GM12878 (cell line): ENCODE results near the gene MKRN1.

Source experiments
- CREM ChIP-seq: IDR thresholded peaks from 2 replicates; pipeline ENCODE4 v1.6.1; 2014; ENCODE audit warnings: antibody characterized with exemption, low read depth
- EP300 ChIP-seq, 2 experiments: fragments of 150-350 bp in 1 of 2; IDR thresholded peaks; 2 replicates each; pipeline ENCODE4 v1.6.1; 2011 to 2012; ENCODE audit warnings: low read depth in 2 of 2, low read length in 2 of 2, borderline replicate concordance in 1 of 2, improper control_type of control experiment in 1 of 2, inconsistent platforms in 1 of 2; ENCODE audit not compliant: control insufficient read depth in 1 of 2
- FOS ChIP-seq: IDR thresholded peaks from 3 replicates; pipeline ENCODE4 v1.6.1; 2011; ENCODE audit warnings: borderline replicate concordance; ENCODE audit not compliant: insufficient read length; ENCODE audit errors: extremely low read depth
- GATAD2B ChIP-seq: fragments of 450-650 bp; conservative IDR thresholded peaks from 2 replicates; pipeline ENCODE4 v1.6.1; 2017; ENCODE audit warnings: low read depth, mild to moderate bottlenecking, moderate library complexity
- LARP7 ChIP-seq: fragments of 450-650 bp; IDR thresholded peaks from 2 replicates; pipeline ENCODE4 v1.6.1; 2017; ENCODE audit warnings: mild to moderate bottlenecking
- POLR2A ChIP-seq: IDR thresholded peaks from 2 replicates; pipeline ENCODE4 v1.6.1; 2011; ENCODE audit warnings: low read depth, mild to moderate bottlenecking, low read length
- RAD21 ChIP-seq: IDR thresholded peaks from 2 replicates; pipeline ENCODE4 v1.6.1; 2011; ENCODE audit warnings: mild to moderate bottlenecking, low read depth, low read length, moderate library complexity; ENCODE audit not compliant: insufficient read depth

DNA sequence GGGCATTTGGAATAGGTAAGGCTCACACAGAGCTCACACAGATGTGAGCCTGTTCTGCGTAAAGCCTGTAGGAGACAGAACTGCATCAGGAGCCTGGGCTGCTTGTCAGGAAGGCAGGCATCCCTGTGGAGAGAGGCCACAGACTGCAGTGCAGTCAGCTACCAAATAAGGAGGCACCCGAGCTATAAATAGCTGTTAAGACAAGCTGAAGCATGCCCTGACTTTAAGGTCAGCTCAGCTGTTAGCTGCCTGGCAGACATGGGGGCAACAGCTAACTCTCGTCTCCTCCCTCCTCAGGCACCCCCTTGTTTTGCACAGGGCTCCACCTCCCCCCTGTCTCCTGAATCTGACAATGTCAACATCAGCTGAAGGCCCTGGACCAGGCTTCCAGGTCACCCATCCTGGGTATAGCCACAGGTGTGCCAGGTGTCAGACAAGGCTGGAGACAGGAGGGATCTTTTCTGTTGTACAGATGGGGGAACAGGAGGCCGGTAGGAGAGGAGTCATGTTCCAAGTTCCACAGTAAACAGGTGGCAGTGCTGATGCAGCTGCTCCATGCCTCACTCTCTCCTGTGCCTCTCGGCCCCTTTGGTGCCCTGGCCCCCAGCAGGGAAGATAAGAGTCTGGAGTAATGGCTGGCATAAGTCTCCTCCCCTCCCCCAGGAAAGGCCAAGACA is 27.6 kb upstream of the MKRN1 start:
- TF ChIP-seq CREM, result no peak
- TF ChIP-seq POLR2A, result no peak
- no peak for TF ChIP-seq GATAD2B
- no peak for TF ChIP-seq LARP7
- no peak for TF ChIP-seq EP300 (IDR thresholded peaks at IDR 0.05; ENCODE audit: borderline replicate concordance in 1 of 2, control insufficient read depth in 1 of 2, low read depth in 2 of 2, low read length in 2 of 2)
- TF ChIP-seq FOS, result no peak
- no peak for TF ChIP-seq RAD21
